Nephron progenitor cell (in vitro differentiated cells): ENCODE data around the gene BBIP1.

ENCODE experiments used
- DNase-seq: peaks from one replicate; pipeline ENCODE4 v3.0.0; 2021
- H3K27ac Mint-ChIP-seq: 2 replicates; pipeline ENCODE4 v1.8.0; 2021; ENCODE audit warnings: mild to moderate bottlenecking, moderate library complexity, mixed read lengths
- H3K27me3 Mint-ChIP-seq: 2 replicates; pipeline ENCODE4 v1.8.0; 2021; ENCODE audit warnings: mild to moderate bottlenecking, low read depth, mixed read lengths; ENCODE audit not compliant: poor library complexity
- H3K36me3 Mint-ChIP-seq: 2 replicates; pipeline ENCODE4 v1.8.0; 2021; ENCODE audit warnings: low read depth, mixed read lengths
- H3K4me1 Mint-ChIP-seq: 2 replicates; pipeline ENCODE4 v1.8.0; 2021; ENCODE audit warnings: mixed read lengths
- H3K4me3 Mint-ChIP-seq: 2 replicates; pipeline ENCODE4 v1.8.0; 2021; ENCODE audit warnings: mild to moderate bottlenecking, moderate library complexity, mixed read lengths
- H3K9me3 Mint-ChIP-seq: 2 replicates; pipeline ENCODE4 v1.8.0; 2021; ENCODE audit warnings: mild to moderate bottlenecking, moderate library complexity, mixed read lengths
- CTCF ChIP-seq: fragments of 200-600 bp; sonication (generic); IDR thresholded peaks from 2 replicates; pipeline ENCODE4 v1.5.0; 2021; ENCODE audit warnings: antibody characterized with exemption

BBIP1 gene

DNA sequence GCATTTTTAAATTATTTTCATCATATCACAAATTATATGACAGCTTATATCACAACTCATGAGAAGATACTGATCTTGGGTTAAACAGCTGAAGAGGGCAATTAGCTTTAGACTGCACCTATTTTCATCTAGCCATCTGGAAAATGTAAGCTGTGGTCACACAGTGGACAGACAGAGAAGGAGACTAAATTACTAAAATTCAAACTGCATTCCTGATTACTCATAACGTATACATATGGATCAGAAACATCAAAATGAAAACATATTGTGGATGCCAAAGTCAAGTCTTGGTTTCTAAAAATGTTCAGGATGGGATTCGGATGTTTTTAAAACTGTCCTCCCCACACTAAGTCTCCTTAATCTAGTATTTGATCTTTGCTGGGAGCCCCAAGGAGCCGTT is 6.6 kb downstream of the BBIP1 start:
- no peak for DNase-seq
- no peaks in the 10 kb centered on the region for H3K9me3 Mint-ChIP-seq
- TF ChIP-seq CTCF, result no peak
- no peaks in the 10 kb centered on the region for H3K27me3 Mint-ChIP-seq
- H3K4me1 Mint-ChIP-seq, result peaks cover 24% of the 10 kb centered on the region
- no peak overlapping the region for H3K4me3 Mint-ChIP-seq
- no peaks in the 10 kb centered on the region for H3K36me3 Mint-ChIP-seq
- H3K27ac Mint-ChIP-seq, result no peak overlapping the region

- H3K27me3 Mint-ChIP-seq, result no peaks in the 10 kb centered on the region
- H3K9me3 Mint-ChIP-seq, result no peaks in the 10 kb centered on the region
- H3K4me3 Mint-ChIP-seq, result no peak overlapping the region
- H3K36me3 Mint-ChIP-seq, result peaks cover 16% of the 10 kb centered on the region
- no peak for DNase-seq
- no peak for TF ChIP-seq CTCF
- no peak overlapping the region for H3K27ac Mint-ChIP-seq
- peaks cover 7% of the 10 kb centered on the region for H3K4me1 Mint-ChIP-seq
Observed at GRCh38 chr10:110910138-110910537, 8.8 kb downstream of the BBIP1 start.

- Mint-ChIP-seq H3K27ac (no peak overlapping the region), H3K4me3 (no peak overlapping the region), H3K27me3 (no peaks in the 10 kb centered on the region), H3K9me3 (no peaks in the 10 kb centered on the region), H3K36me3 (peaks cover 58% of the 10 kb centered on the region), H3K4me1 (peaks cover 8% of the 10 kb centered on the region)
- DNase-seq, result no peak
- TF ChIP-seq CTCF, result no peak
Observed at GRCh38 chr10:110903280-110904278, 15.4 kb downstream of the BBIP1 start.

GRCh38 chr10:110901954-110902819 is 16.8 kb downstream of the BBIP1 start:
- no peak overlapping the region for H3K27ac Mint-ChIP-seq

DNA sequence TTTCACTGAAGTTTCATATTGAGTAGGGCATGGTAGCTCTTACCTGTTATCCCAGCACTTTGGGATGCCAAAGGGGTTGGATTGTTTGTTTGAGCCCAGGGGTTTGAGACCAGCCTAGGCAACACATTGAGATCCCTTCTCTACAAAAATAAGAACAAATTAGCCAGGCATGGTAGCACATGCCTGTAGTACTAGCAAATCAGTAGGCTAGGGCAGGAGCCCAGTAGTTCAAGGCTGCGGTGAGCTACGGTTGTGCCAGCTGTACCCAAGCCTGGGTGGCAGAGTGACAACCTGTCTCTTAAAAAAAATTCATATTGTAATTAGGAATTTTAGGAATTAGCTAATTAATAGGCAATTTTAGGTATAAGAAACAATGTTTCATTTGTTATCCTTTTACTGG is 18.0 kb downstream of the BBIP1 start:
- peaks cover 5% of the 10 kb centered on the region for H3K4me1 Mint-ChIP-seq
- H3K27ac Mint-ChIP-seq, result no peak overlapping the region
- TF ChIP-seq CTCF, result no peak
- H3K27me3 Mint-ChIP-seq, result no peaks in the 10 kb centered on the region
- no peak for DNase-seq
- peaks cover 68% of the 10 kb centered on the region for H3K36me3 Mint-ChIP-seq
- no peaks in the 10 kb centered on the region for H3K9me3 Mint-ChIP-seq
- H3K4me3 Mint-ChIP-seq, result no peak overlapping the region

More at GRCh38 chr10:110901954-110902819, 16.8 kb downstream of the BBIP1 start:
- H3K36me3 Mint-ChIP-seq, result peaks cover 68% of the 10 kb centered on the region
- no peaks in the 10 kb centered on the region for H3K9me3 Mint-ChIP-seq
- no peak overlapping the region for H3K4me3 Mint-ChIP-seq
- no peak for DNase-seq
- no peak for TF ChIP-seq CTCF
- H3K27me3 Mint-ChIP-seq, result no peaks in the 10 kb centered on the region
- peaks cover 5% of the 10 kb centered on the region for H3K4me1 Mint-ChIP-seq
